Stimulated activated CD8-positive, alpha-beta memory T cell treated with anti-CD3 and anti-CD28 coated beads, Interleukin-7, amount 100 ng/mL, for 48 hours (primary cell): Measurements from ENCODE around the gene TOLLIP.
"Not testable (repeated sequence)": the region's sequence is repeated elsewhere in the genome, so short reads cannot be mapped to it uniquely, and the experiment has no call there.

Source experiments
- DNase-seq, 2 donors: peaks; one replicate each; pipeline ENCODE4 v3.0.0-alpha.2; 2020; ENCODE audit warnings: low read depth in 1 of 2; ENCODE audit errors: extremely low read depth in 1 of 2

Gene TOLLIP

GRCh38 chr11:1252371-1253102, 56.9 kb downstream of the TOLLIP start:
- no peak for DNase-seq

- DNase-seq = no peak
These were observed 58.1 kb downstream of the TOLLIP start for GRCh38 chr11:1251236-1251770.

DNA sequence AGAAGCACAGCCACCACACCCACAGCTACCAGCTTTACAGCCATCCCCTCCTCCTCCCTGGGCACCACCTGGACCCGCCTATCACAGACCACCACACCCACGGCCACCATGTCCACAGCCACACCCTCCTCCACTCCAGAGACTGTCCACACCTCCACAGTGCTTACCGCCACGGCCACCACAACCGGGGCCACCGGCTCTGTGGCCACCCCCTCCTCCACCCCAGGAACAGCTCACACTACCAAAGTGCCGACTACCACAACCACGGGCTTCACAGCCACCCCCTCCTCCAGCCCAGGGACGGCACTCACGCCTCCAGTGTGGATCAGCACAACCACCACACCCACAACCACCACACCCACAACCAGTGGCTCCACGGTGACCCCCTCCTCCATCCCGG, 59.0 kb downstream of the TOLLIP start:
- DNase-seq = not testable (repeated sequence)

GRCh38 chr11:1248951-1249350, 60.5 kb downstream of the TOLLIP start:
- not testable (repeated sequence) for DNase-seq

GRCh38 chr11:1247026-1247425, 62.4 kb downstream of the TOLLIP start:
- not testable (repeated sequence) for DNase-seq

GRCh38 chr11:1246301-1246700, 63.1 kb downstream of the TOLLIP start:
- DNase-seq = not testable (repeated sequence)

- DNase-seq = not testable (repeated sequence)
These were observed 63.7 kb downstream of the TOLLIP start for GRCh38 chr11:1245717-1246116.

DNA sequence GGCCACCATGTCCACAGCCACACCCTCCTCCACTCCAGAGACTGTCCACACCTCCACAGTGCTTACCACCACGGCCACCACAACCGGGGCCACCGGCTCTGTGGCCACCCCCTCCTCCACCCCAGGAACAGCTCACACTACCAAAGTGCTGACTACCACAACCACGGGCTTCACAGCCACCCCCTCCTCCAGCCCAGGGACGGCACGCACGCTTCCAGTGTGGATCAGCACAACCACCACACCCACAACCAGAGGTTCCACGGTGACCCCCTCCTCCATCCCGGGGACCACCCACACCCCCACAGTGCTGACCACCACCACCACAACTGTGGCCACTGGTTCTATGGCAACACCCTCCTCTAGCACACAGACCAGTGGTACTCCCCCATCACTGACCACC, 64.9 kb downstream of the TOLLIP start:
- DNase-seq = not testable (repeated sequence)

GRCh38 chr11:1243521-1243920, 65.9 kb downstream of the TOLLIP start:
- not testable (repeated sequence) for DNase-seq

GRCh38 chr11:1242751-1243150, 66.7 kb downstream of the TOLLIP start:
- not testable (repeated sequence) for DNase-seq

DNA sequence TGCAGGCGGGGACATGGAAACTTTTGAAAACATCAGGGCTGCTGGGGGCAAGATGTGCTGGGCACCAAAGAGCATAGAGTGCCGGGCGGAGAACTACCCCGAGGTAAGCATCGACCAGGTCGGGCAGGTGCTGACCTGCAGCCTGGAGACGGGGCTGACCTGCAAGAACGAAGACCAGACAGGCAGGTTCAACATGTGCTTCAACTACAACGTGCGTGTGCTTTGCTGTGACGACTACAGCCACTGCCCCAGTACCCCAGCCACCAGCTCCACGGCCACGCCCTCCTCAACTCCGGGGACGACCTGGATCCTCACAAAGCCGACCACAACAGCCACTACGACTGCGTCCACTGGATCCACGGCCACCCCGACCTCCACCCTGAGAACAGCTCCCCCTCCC, 67.1 kb downstream of the TOLLIP start:
- DNase-seq = no peak

DNA sequence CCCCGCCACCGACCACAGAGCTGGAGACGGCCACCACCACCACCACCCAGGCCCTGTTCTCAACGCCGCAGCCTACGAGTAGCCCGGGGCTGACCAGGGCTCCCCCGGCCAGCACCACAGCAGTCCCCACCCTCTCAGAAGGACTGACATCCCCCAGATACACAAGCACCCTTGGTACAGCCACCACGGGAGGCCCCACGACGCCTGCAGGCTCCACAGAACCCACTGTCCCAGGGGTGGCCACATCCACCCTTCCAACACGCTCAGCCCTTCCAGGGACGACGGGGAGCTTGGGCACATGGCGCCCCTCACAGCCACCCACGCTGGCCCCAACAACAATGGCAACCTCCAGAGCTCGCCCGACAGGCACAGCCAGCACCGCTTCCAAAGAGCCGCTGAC, 67.7 kb downstream of the TOLLIP start:
- no peak for DNase-seq

GRCh38 chr11:1240771-1241170, 68.7 kb downstream of the TOLLIP start:
- no peak for DNase-seq

- no peak for DNase-seq
These were observed 69.7 kb downstream of the TOLLIP start for GRCh38 chr11:1239596-1240205.

- no peak for DNase-seq
These were observed 70.5 kb downstream of the TOLLIP start for GRCh38 chr11:1238767-1239595.

- no peak for DNase-seq
These were observed 71.6 kb downstream of the TOLLIP start for GRCh38 chr11:1237851-1238250.

GRCh38 chr11:1237128-1237580, 72.3 kb downstream of the TOLLIP start:
- no peak for DNase-seq

- no peak for DNase-seq
These were observed 72.9 kb downstream of the TOLLIP start for GRCh38 chr11:1236316-1237127.

- DNase-seq = no peak
These were observed 73.5 kb downstream of the TOLLIP start for GRCh38 chr11:1235901-1236315.

DNA sequence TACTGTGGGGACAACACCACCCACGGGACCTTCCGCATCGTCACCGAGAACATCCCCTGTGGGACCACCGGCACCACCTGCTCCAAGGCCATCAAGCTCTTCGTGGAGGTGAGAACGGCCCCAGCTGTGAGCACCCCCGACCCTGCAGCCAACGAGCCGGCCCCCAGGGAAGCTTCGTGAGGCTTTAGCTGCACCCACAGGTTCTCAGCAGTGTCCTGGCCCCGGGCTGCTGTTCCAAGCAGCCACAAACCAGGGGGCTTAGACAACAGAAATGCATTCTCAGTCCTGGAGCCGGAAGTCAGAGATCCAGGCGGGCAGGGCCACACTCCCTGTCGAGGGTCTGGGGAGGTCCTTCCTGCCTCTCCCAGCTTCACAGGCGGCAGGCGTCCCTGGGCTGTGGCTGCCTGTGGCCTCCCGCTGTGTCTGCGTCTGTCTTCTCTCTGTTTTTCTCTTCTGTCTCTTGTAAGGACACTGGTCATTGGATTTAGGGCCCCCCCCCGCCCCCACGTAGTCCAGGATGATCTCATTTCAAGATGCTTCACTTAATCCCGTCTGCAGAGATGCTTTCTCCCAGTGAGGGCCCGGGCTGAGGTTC, 74.0 kb downstream of the TOLLIP start:
- DNase-seq = no peak
